Gastroesophageal sphincter (tissue), 3 donors: Measurements from ENCODE around the gene LAMA5.

Source experiments
- CTCF ChIP-seq, 4 experiments: fragments of 200-600 bp in 2 of 4; fragments of 450-650 bp in 2 of 4; sonication (generic) in 1 of 4; IDR thresholded peaks; one replicate each; pipeline ENCODE4 v1.5.1; 2017 to 2019; ENCODE audit warnings: antibody characterized with exemption in 4 of 4, mild to moderate bottlenecking in 2 of 4, moderate library complexity in 2 of 4
- POLR2AphosphoS5 ChIP-seq: sonication (generic); formaldehyde crosslinking; IDR thresholded peaks from one replicate; pipeline ENCODE4 v1.6.1; 2017; ENCODE audit warnings: antibody characterized with exemption

- TF ChIP-seq POLR2AphosphoS5 (no peak), CTCF (IDR thresholded peaks at IDR 0.05) (no peak)
Observed at GRCh38 chr20:62387219-62387913, 20.3 kb upstream of the LAMA5 start.
